Measurements from ENCODE around the gene GULP1. TPM values are rescaled to one million over a fixed set of nuclear protein-coding genes. Genes with fewer than 3 reads are reported as not detected.
A peak's percentile ranks its signal among the peaks of the same experiment; 100 is the strongest.

Gene GULP1
- total RNA-seq, 4 donors from 2014 or later = 27.1 to 49.0 (median 36.8) TPM

DNA sequence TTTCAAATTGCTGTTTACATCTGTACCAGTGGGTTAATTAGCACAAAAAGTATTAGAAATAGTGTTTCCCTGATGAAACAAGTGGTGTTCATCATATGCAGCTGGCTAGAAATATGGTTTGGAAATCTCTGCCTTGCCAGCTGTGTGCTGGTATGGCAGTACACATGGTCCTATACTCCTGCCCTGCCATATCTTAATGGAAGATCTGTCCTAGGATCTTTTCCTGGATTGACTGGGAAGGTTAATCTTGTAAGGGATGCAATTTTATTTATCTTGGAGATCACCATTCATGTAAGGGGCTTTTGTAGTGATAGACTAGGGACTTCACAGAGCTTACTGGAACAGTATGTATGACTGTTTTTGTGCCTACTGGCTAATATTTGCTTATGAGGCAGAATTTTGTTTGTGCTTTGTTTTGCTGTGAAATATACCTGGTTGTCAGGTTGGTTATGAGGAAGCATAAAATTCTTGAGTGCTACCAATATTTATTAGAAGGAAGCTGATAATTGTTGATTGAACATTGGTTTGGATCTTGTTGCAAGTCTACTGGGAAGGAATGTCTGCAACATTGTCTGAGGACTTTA is 73.5 kb downstream of the GULP1 start:
- H3K36me3 ChIP-seq = no peaks in the 10 kb centered on the region
- intact Hi-C loops (cut with DNase I) = no loop called here

DNA sequence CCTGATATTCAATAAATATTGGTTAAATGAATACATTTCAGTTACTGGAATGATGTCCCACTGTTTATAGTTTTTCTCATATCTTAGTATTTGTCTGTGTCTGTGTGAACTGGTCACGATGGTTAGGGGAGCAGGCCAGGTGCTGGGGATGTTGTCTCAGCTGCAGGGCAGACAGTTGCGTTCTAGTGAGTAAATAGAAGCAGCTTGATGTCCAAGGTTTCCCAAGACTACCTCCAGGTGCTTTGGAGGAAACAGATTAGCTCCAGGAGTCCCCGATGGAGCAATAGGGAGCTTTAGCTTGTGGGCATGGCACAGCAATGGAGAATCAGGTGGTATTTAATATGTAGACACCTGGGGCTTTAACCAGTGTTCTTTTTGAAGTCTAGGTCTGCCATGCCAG is 75.5 kb downstream of the GULP1 start:
- H3K27me3 ChIP-seq = no peaks in the 10 kb centered on the region
- intact Hi-C loops (cut with DNase I) = no loop called here
- 91% methylated on average over 3 of the region's 3 CpGs for WGBS

More for the DNA sequence above, 73.5 kb downstream of the GULP1 start:
- no peak overlapping the region for H3K4me3 ChIP-seq
- H3K27me3 ChIP-seq = no peaks in the 10 kb centered on the region
- no peak overlapping the region for H3K27ac ChIP-seq (replicated peaks in 1 of 4)
- no peak for DNase-seq (ENCODE audit: extremely low spot score)
- H3K9me3 ChIP-seq = no peaks in the 10 kb centered on the region
- TF ChIP-seq EP300 (IDR thresholded peaks at IDR 0.05) (no peak), POLR2A (IDR thresholded peaks at IDR 0.05; ENCODE audit: low read depth) (no peak)
- TF ChIP-seq, protein P1, sequence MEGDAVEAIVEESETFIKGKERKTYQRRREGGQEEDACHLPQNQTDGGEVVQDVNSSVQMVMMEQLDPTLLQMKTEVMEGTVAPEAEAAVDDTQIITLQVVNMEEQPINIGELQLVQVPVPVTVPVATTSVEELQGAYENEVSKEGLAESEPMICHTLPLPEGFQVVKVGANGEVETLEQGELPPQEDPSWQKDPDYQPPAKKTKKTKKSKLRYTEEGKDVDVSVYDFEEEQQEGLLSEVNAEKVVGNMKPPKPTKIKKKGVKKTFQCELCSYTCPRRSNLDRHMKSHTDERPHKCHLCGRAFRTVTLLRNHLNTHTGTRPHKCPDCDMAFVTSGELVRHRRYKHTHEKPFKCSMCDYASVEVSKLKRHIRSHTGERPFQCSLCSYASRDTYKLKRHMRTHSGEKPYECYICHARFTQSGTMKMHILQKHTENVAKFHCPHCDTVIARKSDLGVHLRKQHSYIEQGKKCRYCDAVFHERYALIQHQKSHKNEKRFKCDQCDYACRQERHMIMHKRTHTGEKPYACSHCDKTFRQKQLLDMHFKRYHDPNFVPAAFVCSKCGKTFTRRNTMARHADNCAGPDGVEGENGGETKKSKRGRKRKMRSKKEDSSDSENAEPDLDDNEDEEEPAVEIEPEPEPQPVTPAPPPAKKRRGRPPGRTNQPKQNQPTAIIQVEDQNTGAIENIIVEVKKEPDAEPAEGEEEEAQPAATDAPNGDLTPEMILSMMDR (IDR thresholded peaks at IDR 0.05) = no peak
- peaks cover 0 to 2% (median 0%) of the 10 kb centered on the region in 4 donors for H3K4me1 ChIP-seq

DNA sequence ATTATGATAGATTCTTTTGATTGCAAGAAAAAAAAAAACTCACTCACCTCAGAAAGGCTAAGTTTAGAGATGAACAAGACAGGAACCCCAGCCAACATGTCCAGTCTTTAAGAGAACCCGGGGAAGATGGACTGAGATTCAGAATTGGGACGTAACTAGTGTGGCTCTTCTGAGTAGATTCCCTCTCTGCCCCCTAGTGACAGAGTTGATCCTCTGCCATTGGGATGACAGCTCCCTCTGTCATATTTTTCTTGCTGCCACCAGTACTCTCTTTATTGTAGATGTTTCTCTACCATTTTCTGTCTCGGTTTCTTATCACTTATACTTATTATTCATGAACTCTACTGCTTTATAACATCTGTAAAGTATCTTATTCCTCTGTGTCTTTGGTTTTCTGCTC is 77.7 kb downstream of the GULP1 start:
- 36% methylated on average over 3 of the region's 3 CpGs for WGBS
- DNase-seq (ENCODE audit: extremely low spot score) = no peak
- Histone ChIP-seq H3K27me3 (no peaks in the 10 kb centered on the region), H3K9me3 (no peaks in the 10 kb centered on the region), H3K4me1 (no peaks in the 10 kb centered on the region), H3K27ac (replicated peaks in 1 of 4) (no peak overlapping the region), H3K36me3 (no peaks in the 10 kb centered on the region), H3K4me3 (no peak overlapping the region)
- TF ChIP-seq, protein P1 (IDR thresholded peaks at IDR 0.05) = peak; percentile 44 to 75 (median 67)
- no peak for TF ChIP-seq POLR2AphosphoS5 (IDR thresholded peaks at IDR 0.05)
- no peak for TF ChIP-seq EP300 (IDR thresholded peaks at IDR 0.05)
- intact Hi-C loops (cut with DNase I) = loop anchor here (2.0 kb wide), 1 partner anchor 79 kb away; the partner anchor contains the start of gene GULP1

More for the DNA sequence above, 75.5 kb downstream of the GULP1 start:
- Histone ChIP-seq H3K9me3 (no peaks in the 10 kb centered on the region), H3K4me3 (no peak overlapping the region), H3K27ac (replicated peaks in 1 of 4) (no peak overlapping the region), H3K36me3 (no peaks in the 10 kb centered on the region), H3K4me1 (no peaks in the 10 kb centered on the region)
- TF ChIP-seq EP300 (IDR thresholded peaks at IDR 0.05) (no peak), POLR2AphosphoS5 (IDR thresholded peaks at IDR 0.05) (no peak), POLR2A (IDR thresholded peaks at IDR 0.05; ENCODE audit: low read depth) (no peak)
- TF ChIP-seq, protein P1 (IDR thresholded peaks at IDR 0.05) = no peak
- DNase-seq (ENCODE audit: extremely low spot score) = no peak

DNA sequence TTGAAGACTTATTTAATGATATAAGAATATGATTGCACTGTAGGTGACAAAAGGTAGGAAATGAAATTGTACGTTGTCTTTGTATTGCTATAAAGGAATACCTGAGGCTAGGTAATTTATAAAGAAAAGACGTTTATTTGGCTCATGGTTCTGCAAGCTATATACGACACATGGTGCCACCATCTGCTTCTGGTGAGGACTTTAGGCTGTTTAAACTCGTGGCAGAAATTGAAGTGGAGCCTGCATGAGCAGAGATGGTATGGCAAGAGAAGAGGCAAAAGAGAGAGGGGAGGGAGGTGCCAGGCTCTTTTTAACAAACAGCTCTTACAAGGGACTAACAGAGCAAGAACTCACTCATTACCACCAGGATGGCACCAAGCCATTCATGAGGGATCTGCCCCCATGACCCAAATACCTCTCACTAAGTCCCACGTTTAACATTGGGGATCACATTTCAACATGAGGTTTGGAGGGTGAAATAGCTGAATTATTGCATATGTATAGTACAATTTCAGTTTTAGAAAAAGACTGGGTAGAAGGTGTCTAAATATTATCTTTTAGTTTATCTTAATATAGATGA is 86.8 kb downstream of the GULP1 start:
- Histone ChIP-seq H3K9me3 (no peaks in the 10 kb centered on the region), H3K27ac (replicated peaks in 1 of 4) (no peak overlapping the region), H3K36me3 (no peaks in the 10 kb centered on the region), H3K4me3 (no peak overlapping the region), H3K4me1 (peaks cover 7 to 19% (median 15%) of the 10 kb centered on the region in 4 donors), H3K27me3 (no peaks in the 10 kb centered on the region)
- WGBS = 81% methylated on average over 5 of the region's 5 CpGs
- TF ChIP-seq POLR2AphosphoS5 (IDR thresholded peaks at IDR 0.05) (no peak), POLR2A (IDR thresholded peaks at IDR 0.05; ENCODE audit: low read depth) (no peak)
- intact Hi-C loops (cut with DNase I) = no loop called here
- DNase-seq (ENCODE audit: extremely low spot score) = no peak

DNA sequence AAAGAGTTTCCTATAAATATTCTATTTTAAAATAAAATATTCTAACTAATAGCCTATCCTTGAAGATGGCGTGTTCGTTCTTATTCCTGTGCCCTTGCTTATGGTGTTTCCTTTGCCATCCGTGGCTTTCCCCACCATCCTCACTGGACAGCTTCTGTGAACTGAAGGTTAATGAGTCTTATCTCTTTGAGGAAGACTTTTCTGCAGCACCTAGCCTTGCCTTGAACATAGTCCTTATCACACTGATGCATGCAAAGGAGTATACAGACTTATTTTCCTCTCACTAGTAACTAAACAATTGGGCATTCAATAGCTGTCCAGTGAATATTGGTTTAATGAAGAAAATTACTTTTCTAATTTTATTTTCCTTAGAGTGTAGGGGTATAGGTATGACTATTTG is 88.1 kb downstream of the GULP1 start:
- DNase-seq (ENCODE audit: extremely low spot score) = no peak
- Histone ChIP-seq H3K27ac (replicated peaks in 1 of 4) (no peak overlapping the region), H3K36me3 (peaks cover 0 to under 1% (median 0%) of the 10 kb centered on the region in 4 donors), H3K4me1 (peaks cover 7 to 19% (median 15%) of the 10 kb centered on the region in 4 donors), H3K27me3 (no peaks in the 10 kb centered on the region), H3K9me3 (no peaks in the 10 kb centered on the region), H3K4me3 (no peak overlapping the region)
- WGBS = 94% methylated on average over 3 of the region's 3 CpGs
- TF ChIP-seq POLR2AphosphoS5 (IDR thresholded peaks at IDR 0.05) = no peak
- TF ChIP-seq, protein P1 (IDR thresholded peaks at IDR 0.05) = no peak
- intact Hi-C loops (cut with DNase I) = no loop called here
